Mucosa of gallbladder (tissue), 1 donor: ENCODE measurements around the gene TMEM215. TPM values are rescaled to one million over a fixed set of nuclear protein-coding genes. Genes with fewer than 3 reads are reported as not detected.
"Not testable (repeated sequence)": the region's sequence is repeated elsewhere in the genome, so short reads cannot be mapped to it uniquely, and the experiment has no call there.

Experiments
- DNase-seq: peaks from one replicate; pipeline ENCODE4 v3.0.0-alpha.2; 2020; ENCODE audit warnings: low spot score
- total RNA-seq: library from RNA; stranded (reverse); gene quantifications from one replicate; pipeline ENCODE4 v1.2.1, GENCODE V29; 2021
- donor health status: DM: no; HTN: no; CAD: no.

The TMEM215 gene
- total RNA-seq: not detected

GRCh38 chr9:32783168-32783891 is at the start of gene TMEM215:
TSS of gene TMEM215 (plus strand) at chr9:32783540. CDS start at chr9:32784184, 644 bp downstream.
- no peak for DNase-seq

DNA sequence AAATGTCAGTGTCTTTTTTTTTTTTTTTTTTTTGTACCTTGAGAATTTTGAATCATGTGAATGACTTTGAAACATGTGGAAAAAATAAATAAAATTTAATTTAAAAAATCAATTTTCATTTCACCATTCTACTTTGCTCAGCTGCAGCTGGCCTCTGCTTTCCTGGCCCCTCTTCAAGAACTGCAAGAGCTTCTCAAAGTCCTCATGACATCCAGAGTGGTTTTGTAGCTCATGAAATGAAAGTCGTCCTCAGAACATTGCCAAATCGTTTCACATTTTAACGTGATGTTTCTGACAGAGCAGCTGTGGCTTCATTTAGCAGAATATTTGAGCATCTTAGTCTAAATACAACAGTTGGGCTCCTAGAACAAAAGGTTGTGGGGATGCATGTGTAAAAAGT is 47.9 kb upstream of the TMEM215 start:
- DNase-seq: no peak

- DNase-seq: no peak
These were observed 46.0 kb upstream of the TMEM215 start for GRCh38 chr9:32737378-32737777.

DNA sequence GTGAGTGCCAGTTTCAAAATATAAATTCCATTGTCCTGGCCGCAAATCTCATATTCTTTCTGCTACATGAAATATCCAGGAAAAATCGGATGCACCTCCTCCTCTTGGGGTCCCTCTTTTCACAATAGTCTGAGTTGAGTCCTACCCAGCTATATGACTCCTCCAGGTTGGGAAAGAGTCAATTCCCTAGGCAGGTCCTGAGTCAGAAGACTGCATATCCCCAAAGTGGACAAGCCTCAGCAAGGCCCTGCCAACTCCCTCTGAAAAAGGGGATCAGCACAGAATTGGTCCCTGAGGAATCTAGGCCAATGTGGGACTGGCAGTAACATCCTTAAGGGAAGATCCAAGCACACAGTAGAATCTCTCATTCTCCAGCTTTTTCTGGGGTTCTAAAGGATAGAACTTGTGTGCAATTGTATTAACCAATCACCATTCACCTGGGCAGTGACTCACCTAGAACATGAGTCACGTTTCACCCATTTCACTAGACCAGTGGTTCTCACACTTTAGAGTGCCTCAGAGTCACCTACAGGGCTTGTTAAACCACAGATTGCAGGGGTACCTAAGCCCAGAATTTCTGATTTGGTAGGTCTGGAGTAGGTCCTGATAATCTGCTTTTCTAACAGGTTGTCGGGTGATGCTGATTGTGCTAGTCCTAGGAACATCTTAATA is 44.7 kb upstream of the TMEM215 start:
- no peak for DNase-seq

DNA sequence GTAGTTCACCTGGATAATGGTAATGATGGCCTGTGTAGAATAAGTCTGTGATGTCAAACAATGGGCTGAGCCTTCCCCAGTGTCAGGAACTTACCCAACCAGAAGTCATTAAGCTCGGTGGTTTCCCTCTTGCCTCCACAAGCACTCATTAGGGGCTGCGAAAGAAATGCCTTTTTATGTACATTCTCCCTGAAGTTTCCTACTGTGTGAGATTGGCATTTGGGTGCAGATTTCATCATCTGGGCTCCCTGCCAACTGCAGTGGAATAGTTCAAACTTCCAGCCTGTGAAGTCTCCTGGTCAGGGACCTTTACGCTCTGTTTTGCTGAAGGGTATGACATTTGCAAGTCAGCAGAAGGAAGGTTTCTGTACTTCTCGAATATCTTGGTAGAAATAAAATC is 41.6 kb upstream of the TMEM215 start:
- no peak for DNase-seq

GRCh38 chr9:32742296-32742695 is 41.0 kb upstream of the TMEM215 start:
- DNase-seq: no peak

DNA sequence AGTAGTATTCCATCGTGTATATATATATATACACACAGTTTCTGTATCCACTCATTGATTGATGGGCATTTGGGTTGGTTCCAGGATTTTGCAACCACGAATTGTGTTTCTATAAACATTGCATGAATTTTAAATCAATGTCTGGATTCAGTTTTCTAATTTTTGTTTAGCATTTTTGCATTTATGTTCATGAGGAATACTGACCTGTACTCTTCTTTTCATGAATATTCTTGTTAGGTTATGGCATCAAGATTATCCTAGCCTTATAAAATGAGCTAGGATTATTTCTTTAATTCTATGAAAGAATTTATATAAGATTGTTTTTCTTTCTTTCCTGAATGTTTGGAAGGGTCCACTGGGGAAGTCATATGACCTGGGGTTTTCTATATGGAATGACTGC is 35.3 kb upstream of the TMEM215 start:
- DNase-seq: no peak

- no peak for DNase-seq
These were observed 27.6 kb upstream of the TMEM215 start for GRCh38 chr9:32755730-32756129.

DNA sequence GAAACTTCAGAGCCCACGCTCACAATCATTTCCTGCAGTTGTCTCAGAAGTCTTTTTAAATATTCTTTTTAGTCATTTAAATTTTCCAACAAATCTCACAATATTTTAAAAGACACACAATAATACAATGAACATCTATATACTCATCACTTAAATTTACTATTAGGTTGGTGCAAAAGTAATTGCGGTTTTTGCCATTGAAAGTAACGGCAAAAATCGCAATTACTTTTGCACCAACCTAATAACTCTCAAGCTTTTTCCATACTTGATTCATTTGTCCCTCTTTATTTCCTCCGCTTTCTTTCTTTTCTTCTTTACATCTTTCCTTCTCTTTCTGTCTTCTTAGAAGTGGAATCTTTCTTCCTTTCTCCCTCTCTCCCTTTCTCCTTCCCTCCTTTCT is 19.2 kb upstream of the TMEM215 start:
- DNase-seq: no peak

DNA sequence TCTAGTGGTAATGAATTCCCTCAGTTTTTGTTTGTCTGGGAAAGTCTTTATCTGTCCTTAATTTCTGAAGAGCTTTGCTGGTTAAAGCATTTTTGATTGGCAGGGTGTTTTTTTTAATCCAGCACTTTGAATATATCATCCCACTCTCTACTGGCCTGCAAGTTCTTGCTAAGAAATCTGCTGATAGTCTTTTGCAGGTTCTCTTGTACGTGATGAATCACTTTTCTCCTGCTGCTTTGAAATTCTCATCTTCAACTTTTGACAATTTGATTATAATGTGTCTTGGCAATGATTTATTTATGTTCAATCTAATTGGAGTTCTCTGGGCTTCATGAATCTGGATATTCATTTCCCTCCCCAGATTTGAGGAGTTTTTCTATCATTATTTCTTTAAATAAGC is 8.1 kb upstream of the TMEM215 start:
- DNase-seq: no peak

DNA sequence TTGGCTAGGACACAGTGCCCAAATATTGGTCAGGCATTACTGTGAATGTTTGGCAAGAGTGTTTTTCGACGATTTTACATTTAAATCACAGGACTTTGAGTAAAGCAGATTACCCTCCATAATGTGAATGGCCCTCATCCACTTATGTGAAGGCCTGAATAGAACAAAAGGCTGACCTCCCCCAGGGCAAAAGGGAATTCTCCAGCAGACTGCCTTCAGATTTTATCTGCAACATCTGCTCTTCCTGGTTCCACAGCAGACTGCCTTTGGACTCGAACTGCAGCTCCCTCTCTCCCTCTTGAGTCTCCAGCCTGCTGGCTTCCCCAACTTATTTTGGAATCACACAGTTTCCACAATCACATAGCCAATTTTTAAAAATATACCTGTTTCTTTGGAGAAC is 7.1 kb upstream of the TMEM215 start:
- DNase-seq: no peak

DNA sequence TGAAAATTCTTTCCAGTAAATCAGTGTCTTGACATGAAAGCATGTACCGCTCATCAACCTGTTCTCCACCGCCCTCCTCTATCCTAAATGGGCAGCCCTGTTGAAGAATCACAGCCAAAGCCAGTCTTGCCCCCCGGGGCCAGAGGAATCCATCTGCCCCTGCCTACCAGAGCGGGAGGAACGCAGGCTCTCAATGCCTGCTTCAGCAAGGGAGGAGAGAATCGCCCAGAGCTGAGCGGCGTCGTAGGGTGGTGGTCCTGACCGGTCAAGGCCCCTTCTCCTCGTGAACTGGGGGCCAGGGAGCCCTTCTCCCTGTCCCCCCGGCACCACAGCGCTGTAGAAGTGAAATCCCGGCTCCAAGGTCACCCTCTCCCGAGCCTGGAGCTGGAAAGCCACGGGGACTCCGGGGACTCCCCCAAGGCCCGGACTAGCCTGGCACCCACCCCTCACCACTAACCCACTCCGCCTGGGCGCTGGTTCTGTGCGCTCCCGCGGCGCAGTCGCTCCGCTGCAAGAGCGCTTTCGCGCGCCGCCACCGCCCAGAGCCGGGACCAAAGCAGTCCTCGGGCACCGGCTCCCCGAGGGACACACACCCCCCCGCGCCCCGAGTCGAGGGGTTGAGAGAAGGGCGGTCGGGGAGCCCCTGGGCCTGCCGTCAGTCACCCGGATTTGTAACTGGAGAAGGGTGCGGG is 718 bp upstream of the TMEM215 start:
- no peak for DNase-seq

- no peak for DNase-seq
These were observed 4.5 kb downstream of the TMEM215 start for GRCh38 chr9:32787816-32788215.

DNA sequence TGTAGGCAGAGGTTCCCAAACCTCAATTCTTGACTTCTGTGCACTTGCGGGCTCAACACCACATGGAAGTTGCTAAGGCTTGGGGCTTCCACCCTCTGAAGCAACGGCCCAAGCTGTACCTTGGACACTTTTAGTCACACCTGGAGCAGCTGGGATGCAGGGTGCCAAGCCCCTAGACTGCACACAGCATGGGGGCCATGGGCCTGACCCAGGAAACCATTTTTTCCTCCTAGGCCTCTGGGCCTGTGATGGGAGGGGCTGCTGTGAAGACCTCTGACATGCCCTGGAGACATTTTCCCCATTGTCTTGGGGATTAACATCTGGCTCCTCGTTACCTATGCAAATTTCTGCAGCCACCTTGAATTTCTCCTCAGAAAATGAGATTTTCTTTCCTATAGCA is 12.7 kb downstream of the TMEM215 start:
- DNase-seq: not testable (repeated sequence)

DNA sequence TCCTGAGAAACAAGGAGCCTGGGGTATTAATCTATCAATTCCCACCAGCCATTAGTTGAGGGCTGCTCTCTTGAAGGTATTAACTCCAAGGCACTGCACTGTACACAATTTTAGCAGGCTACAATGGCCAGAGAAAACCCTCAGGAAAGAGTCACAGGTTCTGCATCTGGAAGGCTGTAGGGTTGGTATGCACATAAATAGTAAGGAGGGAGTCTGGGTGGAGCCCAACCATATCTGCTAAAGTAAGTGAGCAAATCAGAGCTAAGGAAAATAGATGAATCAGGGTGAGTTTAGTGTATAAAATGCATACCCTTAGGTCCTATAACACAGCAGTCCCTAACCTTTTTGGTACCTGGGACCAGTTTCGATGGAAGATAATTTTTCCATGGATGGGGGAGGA is 18.2 kb downstream of the TMEM215 start:
- no peak for DNase-seq

DNA sequence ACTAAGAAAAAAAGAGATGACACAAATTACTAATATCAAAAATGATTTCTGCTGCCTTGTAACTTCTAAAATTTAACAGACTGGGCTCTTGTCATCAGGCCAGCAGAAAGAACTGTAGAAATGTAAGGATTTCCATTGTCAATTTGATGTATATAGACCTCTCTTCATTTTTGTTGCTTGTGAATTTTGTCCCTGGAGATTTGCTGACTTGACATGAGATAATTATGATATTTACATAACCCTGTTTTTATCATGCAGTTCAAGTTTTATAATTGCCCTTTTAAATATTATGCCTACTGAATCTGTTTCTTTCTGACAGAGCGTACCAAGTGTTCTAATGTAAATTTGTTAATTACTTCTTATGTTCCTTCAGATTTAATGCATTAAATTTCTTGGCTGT is 23.9 kb downstream of the TMEM215 start:
- DNase-seq: no peak

GRCh38 chr9:32811246-32811645 is 27.9 kb downstream of the TMEM215 start:
- DNase-seq: no peak

GRCh38 chr9:32820322-32820721 is 37.0 kb downstream of the TMEM215 start:
- no peak for DNase-seq

DNA sequence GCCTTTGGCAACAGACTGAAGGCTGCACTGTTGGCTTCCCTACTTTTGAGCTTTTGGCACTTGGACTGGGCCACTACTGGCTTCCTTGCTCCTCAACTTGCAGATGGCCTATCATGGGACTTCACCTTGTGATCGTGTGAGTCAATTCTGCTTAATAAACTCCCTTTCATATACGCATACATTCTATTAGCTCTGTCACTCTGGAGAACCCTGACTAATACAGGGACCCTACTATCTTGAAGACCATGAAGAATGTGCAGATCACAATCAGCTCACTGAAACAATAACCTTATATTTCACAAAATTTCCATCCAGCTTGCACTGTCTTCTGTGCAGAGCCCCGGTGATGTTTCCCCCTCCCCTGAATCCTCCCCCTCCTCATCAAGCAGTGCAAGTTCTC is 39.8 kb downstream of the TMEM215 start:
- DNase-seq: no peak

- DNase-seq: no peak
These were observed 40.2 kb downstream of the TMEM215 start for GRCh38 chr9:32823551-32823950.

DNA sequence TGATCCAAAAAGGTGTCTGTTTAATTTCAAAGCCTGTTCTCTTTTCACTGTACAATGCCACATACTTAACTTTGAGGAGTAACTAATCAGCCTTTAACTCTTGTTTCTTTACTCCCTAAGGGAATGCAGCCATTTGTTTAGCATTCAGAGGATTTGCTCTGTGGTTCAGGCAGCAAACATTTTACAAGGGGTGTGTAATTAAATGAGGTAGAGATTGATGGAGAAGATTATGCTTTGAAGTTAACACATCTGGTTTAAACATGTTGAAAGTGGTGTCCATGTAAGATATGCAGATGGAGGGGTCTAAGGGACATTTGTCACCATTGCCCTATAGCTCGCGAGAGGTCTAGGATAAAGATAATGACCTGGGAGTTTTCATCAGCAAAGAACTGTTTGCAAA is 41.9 kb downstream of the TMEM215 start:
- DNase-seq: no peak

DNA sequence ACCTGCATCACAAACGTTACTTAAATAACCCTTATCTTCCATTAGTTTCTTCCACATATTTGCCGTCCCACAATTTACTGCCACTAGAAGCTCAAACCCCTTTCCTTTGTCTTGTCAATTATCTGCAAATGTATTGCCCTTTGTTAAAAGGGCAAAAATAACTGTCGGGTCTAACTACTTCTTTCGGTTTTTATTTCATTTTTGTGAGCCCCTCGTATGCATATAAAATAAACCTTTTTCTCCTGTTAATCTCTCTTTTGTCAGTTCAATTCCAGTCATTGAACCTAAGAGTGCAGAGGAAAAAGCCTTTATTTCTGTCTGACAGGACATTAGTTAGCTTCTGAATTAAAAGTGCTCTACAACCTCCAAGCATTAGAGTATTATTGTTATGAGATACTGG is 45.5 kb downstream of the TMEM215 start:
- DNase-seq: no peak

DNA sequence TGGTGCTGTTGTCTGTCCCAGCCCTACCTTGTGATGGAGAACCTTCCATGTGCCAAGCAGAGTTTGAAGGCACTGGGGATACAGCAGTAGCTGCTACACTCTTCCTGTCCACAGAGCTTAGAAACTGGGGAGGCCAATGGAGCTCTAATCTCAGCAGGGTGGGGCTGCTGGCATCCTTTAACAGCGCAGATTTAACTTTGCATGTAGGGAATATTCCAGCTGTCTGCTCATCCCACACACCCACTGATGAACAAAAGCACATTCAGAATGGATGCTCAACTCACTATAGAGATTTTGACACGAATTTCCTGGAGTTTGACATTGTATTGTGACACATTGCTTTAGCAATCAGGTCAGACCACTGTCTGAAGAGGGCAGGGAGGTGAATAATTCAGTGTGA is 49.0 kb downstream of the TMEM215 start:
- DNase-seq: no peak
